SHP77 (cell line): ENCODE results near the gene SEMA3G.

Experiments used
- DNase-seq, 2 experiments: peaks; one replicate each; lab custom pipeline; 2025; lab: John Stamatoyannopoulos, UW

The SEMA3G gene

GRCh38 chr3:52394751-52395502 is 50.0 kb downstream of the SEMA3G start:
- DNase-seq = no peak

DNA sequence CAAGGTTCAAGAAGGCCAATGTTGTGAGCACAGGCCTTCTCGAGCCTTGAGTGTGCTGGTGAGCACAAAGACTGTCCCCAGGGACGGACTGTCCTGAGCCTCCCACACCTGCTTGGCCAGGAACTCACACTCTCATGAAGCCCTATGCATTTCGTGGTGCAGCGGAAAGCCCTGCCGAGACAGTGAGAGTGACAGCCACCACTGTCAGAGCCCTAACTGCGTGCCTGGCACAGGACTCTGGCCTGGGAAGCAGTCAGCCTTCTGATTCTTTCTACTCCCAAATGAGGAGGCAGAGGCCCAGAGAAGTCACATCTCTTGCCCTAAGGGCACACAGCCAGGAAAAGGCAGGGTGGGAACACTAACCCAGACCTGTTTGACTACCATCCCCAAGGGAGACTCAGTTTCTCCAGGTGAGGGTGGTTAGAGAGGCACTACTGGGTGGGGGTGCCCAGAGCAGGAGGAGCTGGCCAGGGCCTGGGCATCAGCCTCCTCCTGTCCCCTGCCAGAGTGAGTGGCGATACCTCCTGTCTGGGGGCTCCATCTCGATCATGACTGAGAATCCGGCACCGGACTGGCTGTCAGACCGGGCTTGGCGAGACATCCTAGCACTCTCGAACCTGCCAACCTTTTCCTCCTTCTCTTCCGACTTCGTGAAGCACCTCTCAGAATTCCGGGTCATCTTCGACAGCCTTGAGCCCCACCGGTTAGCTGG is 50.8 kb downstream of the SEMA3G start:
- DNase-seq = no peak

GRCh38 chr3:52393131-52393807 is 51.6 kb downstream of the SEMA3G start:
- no peak for DNase-seq

GRCh38 chr3:52392216-52392930 is 52.5 kb downstream of the SEMA3G start:
- no peak for DNase-seq

DNA sequence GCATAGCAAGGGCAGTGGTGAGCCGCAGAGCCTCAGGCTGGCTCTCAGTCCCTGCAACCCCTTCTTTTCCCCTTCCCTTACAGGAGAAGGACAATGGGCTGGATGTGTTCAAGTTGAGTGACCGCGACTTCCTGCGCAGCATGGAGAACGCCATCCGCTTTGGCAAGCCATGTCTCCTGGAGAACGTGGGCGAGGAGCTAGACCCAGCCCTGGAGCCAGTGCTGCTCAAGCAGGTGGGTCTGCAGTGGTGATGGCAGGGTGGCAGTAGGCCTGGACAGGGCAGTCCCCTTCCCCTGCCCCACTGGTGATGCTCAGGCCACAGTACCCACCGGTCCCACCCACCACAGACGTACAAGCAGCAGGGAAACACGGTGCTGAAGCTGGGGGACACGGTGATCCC is 53.8 kb downstream of the SEMA3G start:
- DNase-seq = no peak

GRCh38 chr3:52388933-52389332 is 56.0 kb downstream of the SEMA3G start:
- no peak for DNase-seq

- DNase-seq = no peak
Observed at GRCh38 chr3:52388348-52388821, 56.5 kb downstream of the SEMA3G start.

GRCh38 chr3:52387481-52387880 is 57.4 kb downstream of the SEMA3G start:
- DNase-seq = no peak

- peak; percentile 30 to 52 for DNase-seq
Observed at GRCh38 chr3:52385157-52385556, 59.7 kb downstream of the SEMA3G start.

GRCh38 chr3:52384019-52384761 is 60.7 kb downstream of the SEMA3G start:
- no peak for DNase-seq

- DNase-seq = no peak
Observed at GRCh38 chr3:52383446-52383845, 61.5 kb downstream of the SEMA3G start.
